Esophagus squamous epithelium (tissue), 4 donors: ENCODE data around the gene LGR4.

Experiments used
- CTCF ChIP-seq, 6 experiments: fragments of 450-650 bp in 4 of 6; fragments of 200-600 bp in 2 of 6; sonication (generic) in 2 of 6; IDR thresholded peaks; one replicate each; pipeline ENCODE4 v1.5.1; 2016 to 2019; ENCODE audit warnings: antibody characterized with exemption in 6 of 6, mild to moderate bottlenecking in 4 of 6, moderate library complexity in 4 of 6
- POLR2A ChIP-seq, 4 donors: fragments of 450-650 bp; IDR thresholded peaks; one replicate each; pipeline ENCODE4 v1.6.1; 2017; ENCODE audit warnings: antibody characterized with exemption in 4 of 4, mild to moderate bottlenecking in 4 of 4, moderate library complexity in 3 of 4

- no peak for TF ChIP-seq POLR2A (IDR thresholded peaks at IDR 0.05)
- TF ChIP-seq CTCF (IDR thresholded peaks at IDR 0.05): no peak
These were observed 7.0 kb downstream of the LGR4 start for GRCh38 chr11:27465629-27466028.
